Lung (tissue), 12 donors: ENCODE data around the gene BICDL2. TPM values are rescaled to one million over a fixed set of nuclear protein-coding genes. Genes with fewer than 3 reads are reported as not detected.

ENCODE experiments used
- ATAC-seq: fragments of 200-7000 bp; cut with Tn5 transposase; one replicate; pipeline ENCODE4 v1.9.1; 2020; ENCODE audit warnings: moderate number of reproducible peaks; ENCODE audit not compliant: insufficient read depth, low FRiP score
- DNase-seq, 3 donors: peaks; one replicate each; pipeline ENCODE4 v3.0.0-alpha.2; 2013 to 2017
- H3K27ac ChIP-seq, 2 donors: one replicate each; pipeline ENCODE4 v1.5.1; 2013; ENCODE audit warnings: mild to moderate bottlenecking in 2 of 2, moderate library complexity in 2 of 2, control low read depth in 1 of 2, inconsistent platforms in 1 of 2, low read depth in 1 of 2, low read length in 1 of 2
- H3K27me3 ChIP-seq, 3 donors: one replicate each; pipeline ENCODE4 v1.5.1; 2013; ENCODE audit warnings: low read length in 2 of 3; ENCODE audit not compliant: control insufficient read depth in 3 of 3, insufficient read depth in 3 of 3
- H3K36me3 ChIP-seq, 4 donors: one replicate each; pipeline ENCODE4 v1.5.1; 2013; ENCODE audit warnings: low read length in 4 of 4, mild to moderate bottlenecking in 1 of 4, moderate library complexity in 1 of 4; ENCODE audit not compliant: control insufficient read depth in 4 of 4, insufficient read depth in 4 of 4
- H3K4me1 ChIP-seq, 5 donors: one replicate each; pipeline ENCODE4 v1.5.1; 2013; ENCODE audit warnings: low read length in 5 of 5, mild to moderate bottlenecking in 2 of 5, moderate library complexity in 1 of 5; ENCODE audit not compliant: control insufficient read depth in 5 of 5, insufficient read depth in 5 of 5
- H3K4me3 ChIP-seq: one replicate; pipeline ENCODE4 v1.5.1; 2013; ENCODE audit warnings: mild to moderate bottlenecking, control low read depth, moderate library complexity
- H3K9ac ChIP-seq, 2 donors: one replicate each; pipeline ENCODE4 v1.5.1; 2013; ENCODE audit warnings: low read length in 2 of 2, control low read depth in 1 of 2; ENCODE audit not compliant: insufficient read depth in 1 of 2
- H3K9me3 ChIP-seq, 4 donors: one replicate each; pipeline ENCODE4 v1.5.1; 2013; ENCODE audit warnings: low read length in 3 of 4, mild to moderate bottlenecking in 1 of 4, moderate library complexity in 1 of 4; ENCODE audit not compliant: control insufficient read depth in 4 of 4, insufficient read depth in 3 of 4
- WGBS, 2 donors: extraction: QIAGEN DNeasy Blood & Tissue Kit; methylation state at CpG; one replicate each; pipeline ENCODE4 v1.1.7; 2013; 5-methylcytosine and 5-hydroxymethylcytosine counted together
- polyA plus RNA-seq, 2 donors: library from polyadenylated mRNA; stranded (reverse); fragments of 200-250 nt; gene quantifications; one replicate each; pipeline ENCODE4 v1.2.1, GENCODE V29; 2013
- total RNA-seq, 2 donors: library from RNA; depleted of rRNA in 1 of 2; stranded (reverse); fragments of >200 nt in 1 of 2; gene quantifications; one replicate each; pipeline ENCODE4 v1.2.1, GENCODE V29; 2014 to 2021
- TF ChIP-seq, protein P1 (sequence below): IDR thresholded peaks from 2 replicates; pipeline ENCODE4 v1.5.1; 2012; ENCODE audit warnings: mild to moderate bottlenecking; ENCODE audit errors: control extremely low read depth, extremely low read depth
- donor health status: control.
- donor health status: control.
- donor health status: Bipolar disorder and iron deficiency.
- donor health status: healthy.
- donor health status: DM: yes; HTN: yes; CAD: no.

The BICDL2 gene
- total and polyA plus RNA-seq, 4 donors = 12.7 to 24.4 (median 16.5) TPM

DNA sequence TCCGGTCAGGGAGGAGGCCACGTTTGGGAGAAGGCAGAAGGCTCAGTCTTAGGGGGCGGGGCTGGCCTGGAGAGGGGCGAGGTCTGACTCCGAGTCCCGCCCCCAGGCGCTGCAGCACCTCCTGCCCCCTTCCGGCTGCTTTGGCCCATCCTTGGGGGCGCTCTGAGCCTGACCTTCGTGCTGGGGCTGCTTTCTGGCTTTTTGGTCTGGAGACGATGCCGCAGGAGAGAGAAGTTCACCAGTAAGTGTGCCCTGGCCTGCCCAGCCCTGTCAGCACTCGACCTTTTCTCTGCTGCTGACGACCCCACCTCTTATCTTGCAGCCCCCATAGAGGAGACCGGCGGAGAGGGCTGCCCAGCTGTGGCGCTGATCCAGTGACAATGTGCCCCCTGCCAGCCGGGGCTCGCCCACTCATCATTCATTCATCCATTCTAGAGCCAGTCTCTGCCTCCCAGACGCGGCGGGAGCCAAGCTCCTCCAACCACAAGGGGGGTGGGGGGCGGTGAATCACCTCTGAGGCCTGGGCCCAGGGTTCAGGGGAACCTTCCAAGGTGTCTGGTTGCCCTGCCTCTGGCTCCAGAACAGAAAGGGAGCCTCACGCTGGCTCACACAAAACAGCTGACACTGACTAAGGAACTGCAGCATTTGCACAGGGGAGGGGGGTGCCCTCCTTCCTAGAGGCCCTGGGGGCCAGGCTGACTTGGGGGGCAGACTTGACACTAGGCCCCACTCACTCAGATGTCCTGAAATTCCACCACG, 15.1 kb downstream of the BICDL2 start:
- H3K9ac ChIP-seq = peak overlapping the region in 1 of 2 donors; percentile 55
- TF ChIP-seq, protein P1, sequence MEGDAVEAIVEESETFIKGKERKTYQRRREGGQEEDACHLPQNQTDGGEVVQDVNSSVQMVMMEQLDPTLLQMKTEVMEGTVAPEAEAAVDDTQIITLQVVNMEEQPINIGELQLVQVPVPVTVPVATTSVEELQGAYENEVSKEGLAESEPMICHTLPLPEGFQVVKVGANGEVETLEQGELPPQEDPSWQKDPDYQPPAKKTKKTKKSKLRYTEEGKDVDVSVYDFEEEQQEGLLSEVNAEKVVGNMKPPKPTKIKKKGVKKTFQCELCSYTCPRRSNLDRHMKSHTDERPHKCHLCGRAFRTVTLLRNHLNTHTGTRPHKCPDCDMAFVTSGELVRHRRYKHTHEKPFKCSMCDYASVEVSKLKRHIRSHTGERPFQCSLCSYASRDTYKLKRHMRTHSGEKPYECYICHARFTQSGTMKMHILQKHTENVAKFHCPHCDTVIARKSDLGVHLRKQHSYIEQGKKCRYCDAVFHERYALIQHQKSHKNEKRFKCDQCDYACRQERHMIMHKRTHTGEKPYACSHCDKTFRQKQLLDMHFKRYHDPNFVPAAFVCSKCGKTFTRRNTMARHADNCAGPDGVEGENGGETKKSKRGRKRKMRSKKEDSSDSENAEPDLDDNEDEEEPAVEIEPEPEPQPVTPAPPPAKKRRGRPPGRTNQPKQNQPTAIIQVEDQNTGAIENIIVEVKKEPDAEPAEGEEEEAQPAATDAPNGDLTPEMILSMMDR = no peak
- H3K9me3 ChIP-seq = no peaks in the 10 kb centered on the region
- H3K4me1 ChIP-seq = peaks cover 0 to 39% (median 26%) of the 10 kb centered on the region in 5 donors
- H3K27ac ChIP-seq = peak overlapping the region; percentile 96
- WGBS, 2 donors = 17 to 19% methylated on average over 22 to 25 of the region's 25 CpGs
- DNase-seq (peak; percentile 59 to 67 (median 63)), ATAC-seq (peak; percentile 45)
- peaks cover 0 to 13% (median 6%) of the 10 kb centered on the region in 4 donors for H3K36me3 ChIP-seq
- peak overlapping the region; percentile 75 for H3K4me3 ChIP-seq
- H3K27me3 ChIP-seq = peaks cover 0 to 10% (median 9%) of the 10 kb centered on the region in 3 donors

DNA sequence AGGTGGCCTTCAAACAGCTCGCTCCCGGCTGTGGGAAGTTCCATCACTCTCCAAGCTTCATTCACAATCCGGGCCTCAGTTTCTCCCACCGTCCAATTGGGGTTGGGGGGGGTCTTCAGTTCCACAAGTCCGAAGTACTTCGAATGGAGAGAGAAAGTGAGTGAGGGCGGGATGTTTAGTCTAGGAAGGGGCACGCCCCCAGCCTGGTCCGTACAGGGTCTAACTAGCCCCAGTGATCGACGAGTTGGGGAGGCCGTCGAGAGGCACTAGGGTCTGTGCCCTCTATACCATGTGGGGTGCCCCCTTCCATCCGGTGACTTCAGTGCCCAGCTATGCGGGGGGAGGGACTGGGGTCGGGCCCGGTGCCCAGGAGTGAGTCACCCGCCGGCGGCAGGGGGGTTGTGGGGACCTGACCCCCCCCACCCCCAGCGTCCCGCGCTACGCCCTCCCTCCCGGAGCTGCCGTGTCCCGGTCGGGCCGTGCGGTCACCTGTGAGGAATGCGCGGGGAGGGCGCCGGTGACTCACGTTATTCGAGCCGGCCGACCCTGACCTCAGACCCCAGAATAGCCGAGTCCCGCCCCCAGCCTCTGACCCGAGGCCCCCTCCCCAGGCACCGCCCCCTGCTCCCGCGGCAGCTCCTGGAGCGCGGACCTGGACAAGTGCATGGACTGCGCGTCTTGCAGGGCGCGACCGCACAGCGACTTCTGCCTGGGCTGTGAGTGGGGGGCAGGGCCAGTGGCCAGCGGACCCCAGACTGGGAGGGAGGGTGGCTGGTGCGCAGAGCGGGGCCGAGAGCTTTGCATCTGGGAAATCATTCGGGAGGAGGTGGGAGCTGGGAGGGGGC, 15.9 kb downstream of the BICDL2 start:
- ATAC-seq (peak; percentile 46), DNase-seq (peak; percentile 52 to 77 (median 61))
- TF ChIP-seq, protein P1 = no peak
- H3K9me3 ChIP-seq = no peaks in the 10 kb centered on the region
- peak overlapping the region; percentile 42 to 55 for H3K9ac ChIP-seq
- peaks cover 0 to 5% (median 2%) of the 10 kb centered on the region in 4 donors for H3K36me3 ChIP-seq
- H3K27me3 ChIP-seq = peaks cover 0 to 13% (median 9%) of the 10 kb centered on the region in 3 donors
- H3K27ac ChIP-seq = peak overlapping the region; percentile 96 to 99
- peaks cover 0 to 39% (median 26%) of the 10 kb centered on the region in 5 donors for H3K4me1 ChIP-seq
- WGBS, 2 donors = 0 to 1% methylated on average over 43 to 57 of the region's 57 CpGs
- peak overlapping the region; percentile 75 for H3K4me3 ChIP-seq

DNA sequence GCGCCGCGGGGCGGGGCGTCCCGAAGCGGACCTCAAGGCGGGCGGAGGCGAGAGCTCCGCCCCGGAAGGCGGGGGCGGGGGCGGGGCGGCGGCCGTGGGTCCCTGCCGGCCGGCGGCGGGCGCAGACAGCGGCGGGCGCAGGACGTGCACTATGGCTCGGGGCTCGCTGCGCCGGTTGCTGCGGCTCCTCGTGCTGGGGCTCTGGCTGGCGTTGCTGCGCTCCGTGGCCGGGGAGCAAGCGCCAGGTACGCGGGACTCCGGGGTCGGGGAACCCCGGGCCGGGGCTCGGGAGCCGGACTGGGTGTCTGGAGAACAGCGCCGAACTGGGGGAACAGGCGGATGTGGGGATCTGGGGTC, 16.5 kb downstream of the BICDL2 start, which contains the start of gene TNFRSF12A:
Gene TNFRSF12A, plus strand, starts transcription at position 122 of the 357 bp plus-strand sequence. Its CDS starts 30 bp downstream, at position 152.
- Histone ChIP-seq H3K9ac (peak within 1 kb of the TSS; percentile 42 to 55), H3K27me3 (peaks cover 0 to 13% (median 9%) of the 10 kb centered on the region in 3 donors), H3K27ac (peak within 1 kb of the TSS; percentile 96 to 99), H3K36me3 (peaks cover 0 to 3% (median 0%) of the 10 kb centered on the region in 4 donors), H3K4me1 (peaks cover 0 to 40% (median 26%) of the 10 kb centered on the region in 5 donors), H3K9me3 (no peaks in the 10 kb centered on the region), H3K4me3 (peak within 1 kb of the TSS; percentile 75)
- ATAC-seq = peak; percentile 48
- peak; percentile 74 to 84 (median 81) for DNase-seq
- 0% methylated on average over 45 to 49 of the region's 49 CpGs for WGBS, 2 donors
- TF ChIP-seq, protein P1 = no peak
